Stimulated activated CD8-positive, alpha-beta memory T cell treated with anti-CD3 and anti-CD28 coated beads, Interleukin-7, amount 100 ng/mL, for 24 hours (primary cell): ENCODE data around the gene LINGO4.

Experiments
- DNase-seq: peaks from one replicate; pipeline ENCODE4 v3.0.0-alpha.2; 2020; ENCODE audit warnings: low read depth

LINGO4 gene

DNA sequence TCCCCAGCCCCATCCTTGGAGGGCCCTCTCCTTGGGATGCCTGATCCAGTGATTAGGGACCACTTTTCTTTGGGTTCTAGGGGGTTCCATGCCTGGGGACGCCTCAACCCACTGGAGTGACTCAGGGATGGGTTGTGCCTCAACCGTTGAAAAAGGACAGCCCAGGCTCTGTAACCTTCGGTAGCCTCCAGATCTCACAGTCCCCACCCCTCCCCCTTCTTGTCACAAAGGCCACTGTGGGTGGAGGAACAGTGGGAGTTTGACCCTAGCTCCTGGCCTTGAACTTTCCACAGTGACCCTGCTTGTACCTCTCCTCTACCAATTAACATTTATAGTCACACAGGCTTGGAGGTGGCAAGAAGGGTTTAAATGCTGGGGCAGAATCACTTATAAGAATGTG, 29.0 kb upstream of the LINGO4 start:
- no peak for DNase-seq

DNA sequence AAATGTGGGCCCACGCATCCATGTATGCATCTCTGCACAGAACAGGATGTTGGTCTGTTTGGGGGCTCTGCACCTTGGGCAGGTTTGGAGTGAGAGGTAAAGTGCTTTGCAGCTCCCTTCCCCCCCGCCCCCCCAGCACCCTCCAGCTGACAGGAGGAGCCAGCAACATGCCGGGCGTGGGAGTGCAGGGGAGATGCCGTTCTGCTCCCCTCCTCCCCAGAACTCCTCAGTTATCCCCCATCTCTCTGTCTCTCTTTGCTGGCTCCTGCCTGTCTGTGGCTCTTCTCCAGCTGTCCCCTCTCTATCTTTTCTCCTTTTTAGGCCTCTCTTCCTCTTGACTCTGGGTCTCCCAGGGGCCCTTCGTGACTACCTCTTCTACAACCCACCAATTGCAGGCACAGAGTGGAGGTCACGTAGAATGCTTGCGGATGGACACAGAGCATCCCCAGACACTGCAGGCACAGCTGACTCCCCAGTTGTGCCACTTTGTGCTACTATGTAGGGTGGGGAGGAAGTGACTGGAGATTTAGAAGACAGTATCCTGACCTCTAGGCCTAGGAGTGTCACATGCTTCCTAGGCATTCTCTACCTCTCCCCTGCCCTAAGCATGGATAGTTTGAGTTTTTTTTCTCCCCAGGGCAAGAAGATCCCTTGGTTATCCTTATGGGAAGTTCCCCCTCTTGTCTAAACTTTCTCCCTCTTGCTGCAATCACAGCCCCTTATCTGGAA, 28.1 kb upstream of the LINGO4 start:
- no peak for DNase-seq

DNA sequence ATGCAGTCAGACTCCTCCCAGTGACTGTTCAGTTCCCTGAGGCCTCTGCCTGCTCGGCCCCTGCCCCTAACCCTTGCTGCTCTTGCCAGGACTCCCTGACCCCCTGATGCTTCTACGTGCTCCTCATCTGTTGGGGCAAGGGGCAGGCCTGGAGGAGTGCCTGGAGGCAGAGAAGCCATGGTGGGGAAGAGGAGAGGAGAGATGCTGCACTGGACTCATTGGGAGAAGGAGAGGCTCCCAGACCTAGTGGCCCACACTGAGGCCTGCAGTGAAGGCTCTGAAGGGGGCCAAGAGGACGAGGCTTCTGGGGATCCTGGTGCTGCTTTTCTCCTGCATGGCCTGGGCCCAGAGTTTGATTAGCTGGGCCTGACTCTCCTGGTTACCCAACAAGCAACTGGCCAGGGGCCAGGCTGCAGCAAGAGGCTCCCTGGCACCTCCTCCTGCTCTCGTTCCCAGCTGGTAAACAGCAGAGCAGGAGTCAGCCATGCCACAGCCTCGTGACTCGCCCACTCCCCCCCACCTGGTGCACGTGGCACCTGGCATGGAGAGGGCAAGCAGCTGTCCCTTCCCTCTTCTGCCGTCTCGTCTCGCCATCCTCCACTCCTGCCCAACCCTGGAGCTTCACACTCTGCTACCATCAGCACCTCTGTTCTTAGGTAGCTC, 27.2 kb upstream of the LINGO4 start:
- DNase-seq = no peak

DNA sequence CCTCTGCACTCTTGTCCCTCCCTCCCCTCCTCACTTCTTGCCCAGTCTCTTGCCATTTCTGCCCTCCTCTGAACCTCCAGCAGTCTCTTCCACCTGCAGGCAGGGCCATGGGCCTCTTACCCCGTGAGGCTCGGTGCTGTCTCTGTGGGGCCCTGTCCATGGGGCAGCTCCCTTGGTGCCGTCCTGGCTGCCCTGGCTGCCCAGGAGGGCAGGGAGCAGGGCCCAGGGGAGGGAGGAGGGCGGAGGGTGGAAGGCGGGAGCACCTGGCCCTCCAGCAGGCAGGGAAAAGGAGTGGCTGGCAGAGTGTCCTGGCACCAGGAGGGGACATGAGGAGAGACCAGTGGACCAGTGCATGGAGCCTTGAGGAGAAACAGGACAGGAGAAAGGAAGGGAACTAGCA, 26.4 kb upstream of the LINGO4 start, which contains the start of gene RORC:
RORC (minus strand) TSS at position 198 of the 400 bp plus-strand sequence; CDS start at position 160, 38 bp downstream.
- no peak for DNase-seq

DNA sequence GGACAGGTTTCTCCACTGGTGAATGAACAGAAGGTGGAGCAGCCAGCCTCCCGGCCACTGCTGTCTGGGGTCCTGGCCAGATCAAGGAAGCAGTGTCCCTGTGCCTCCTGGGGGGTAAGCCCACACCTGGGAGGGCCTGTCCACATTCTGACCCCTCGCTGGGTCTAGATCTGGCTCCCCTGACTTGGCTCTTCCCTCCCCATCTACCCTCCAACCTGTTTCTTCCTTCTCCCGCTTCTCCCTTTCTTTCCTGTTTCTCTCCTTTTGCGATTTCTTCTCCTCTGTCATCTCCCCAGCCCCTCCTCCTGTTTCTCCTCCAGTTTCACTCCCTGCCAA, 26.0 kb upstream of the LINGO4 start:
- no peak for DNase-seq

DNA sequence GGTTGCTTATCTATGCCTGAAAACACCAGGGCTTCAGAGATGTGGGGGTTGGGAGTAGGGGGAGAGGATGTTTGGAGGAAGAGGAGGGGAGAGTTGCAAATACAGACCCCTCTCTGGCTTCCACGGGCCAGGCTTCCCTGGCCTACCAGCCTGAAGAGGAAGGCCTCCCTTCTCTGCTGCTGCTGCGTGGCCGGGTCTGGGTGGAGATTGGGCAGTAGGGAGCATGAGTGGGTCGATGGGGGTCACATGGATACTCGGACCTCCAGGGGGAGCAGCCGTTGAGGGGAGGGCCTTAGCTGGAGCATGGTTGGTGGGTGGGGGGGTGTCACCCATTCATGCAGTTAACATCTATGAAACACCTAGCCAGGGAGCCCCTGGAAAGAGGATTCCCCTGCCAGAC, 24.8 kb upstream of the LINGO4 start:
- no peak for DNase-seq

DNA sequence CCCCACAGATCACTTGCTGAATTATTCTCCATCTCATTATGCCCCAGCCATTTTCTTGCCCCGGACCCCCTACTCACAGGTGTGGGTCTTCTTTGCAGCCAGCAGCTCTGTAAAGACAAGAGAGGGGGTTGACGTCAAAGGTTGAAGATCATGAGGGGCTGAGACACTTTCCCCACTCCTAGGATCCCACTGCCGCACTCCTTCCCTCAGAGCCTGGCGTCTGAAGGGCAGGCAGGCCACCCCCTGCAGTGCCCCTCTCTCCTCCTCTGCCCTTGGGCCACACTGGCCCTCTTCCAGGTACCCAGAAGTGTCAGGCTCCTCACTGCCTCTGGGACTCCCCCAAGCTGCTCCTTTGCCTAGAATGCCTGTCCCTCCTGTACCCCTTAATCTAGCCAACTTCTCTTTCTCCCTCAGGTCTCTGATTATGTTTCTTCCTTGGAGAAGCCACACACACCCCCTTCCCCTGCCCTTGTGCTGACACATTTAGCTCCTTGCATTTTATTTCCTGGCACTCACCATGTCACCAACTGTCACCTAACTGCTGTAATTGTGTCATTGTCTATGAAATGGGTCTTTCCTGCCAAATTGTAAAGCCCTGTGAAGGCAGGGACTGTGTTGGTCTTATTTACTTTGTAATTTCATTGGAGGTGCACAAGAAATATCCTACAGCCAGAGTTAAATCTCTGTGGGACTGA, 24.3 kb upstream of the LINGO4 start:
- no peak for DNase-seq

DNA sequence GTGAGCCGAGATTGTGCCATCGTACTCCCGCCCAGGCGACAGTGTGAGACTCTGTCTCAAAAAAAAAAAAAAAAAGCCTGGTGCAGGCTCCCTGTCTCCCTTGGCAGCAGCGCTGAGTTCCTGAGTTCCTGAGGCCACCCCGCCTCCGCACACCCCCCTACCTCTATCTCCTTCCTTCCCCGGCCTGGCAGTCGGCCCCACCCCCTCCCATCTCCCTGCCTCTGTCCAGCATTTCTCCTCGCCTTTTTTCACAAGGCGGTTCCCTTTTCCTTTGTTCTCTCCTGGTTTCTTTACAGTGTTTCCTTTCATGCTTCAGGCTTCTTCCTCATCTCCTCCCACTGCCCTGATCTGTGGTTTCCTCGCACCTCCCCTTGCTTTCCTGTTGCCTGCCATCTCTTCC, 23.7 kb upstream of the LINGO4 start:
- DNase-seq = no peak

DNA sequence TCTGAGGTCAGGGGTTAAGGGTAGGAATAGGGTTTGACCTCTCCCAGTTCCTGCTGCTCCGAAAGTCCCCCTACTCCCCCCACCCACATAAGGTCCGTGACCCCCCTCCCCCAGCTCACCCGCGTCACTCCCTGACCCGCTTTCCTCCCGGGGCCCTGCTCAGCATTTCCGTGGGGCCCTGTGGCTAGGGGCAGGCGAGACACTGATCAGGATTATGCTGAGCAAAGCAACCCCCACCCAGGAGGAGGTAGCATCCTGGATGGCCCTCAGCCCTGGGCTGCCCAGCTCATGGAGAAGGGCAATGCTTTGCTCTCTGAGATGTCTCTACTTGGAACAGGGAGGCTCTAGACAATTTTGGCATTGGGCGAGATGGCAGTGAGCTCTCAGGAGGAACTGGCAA, 22.6 kb upstream of the LINGO4 start:
- DNase-seq = no peak

DNA sequence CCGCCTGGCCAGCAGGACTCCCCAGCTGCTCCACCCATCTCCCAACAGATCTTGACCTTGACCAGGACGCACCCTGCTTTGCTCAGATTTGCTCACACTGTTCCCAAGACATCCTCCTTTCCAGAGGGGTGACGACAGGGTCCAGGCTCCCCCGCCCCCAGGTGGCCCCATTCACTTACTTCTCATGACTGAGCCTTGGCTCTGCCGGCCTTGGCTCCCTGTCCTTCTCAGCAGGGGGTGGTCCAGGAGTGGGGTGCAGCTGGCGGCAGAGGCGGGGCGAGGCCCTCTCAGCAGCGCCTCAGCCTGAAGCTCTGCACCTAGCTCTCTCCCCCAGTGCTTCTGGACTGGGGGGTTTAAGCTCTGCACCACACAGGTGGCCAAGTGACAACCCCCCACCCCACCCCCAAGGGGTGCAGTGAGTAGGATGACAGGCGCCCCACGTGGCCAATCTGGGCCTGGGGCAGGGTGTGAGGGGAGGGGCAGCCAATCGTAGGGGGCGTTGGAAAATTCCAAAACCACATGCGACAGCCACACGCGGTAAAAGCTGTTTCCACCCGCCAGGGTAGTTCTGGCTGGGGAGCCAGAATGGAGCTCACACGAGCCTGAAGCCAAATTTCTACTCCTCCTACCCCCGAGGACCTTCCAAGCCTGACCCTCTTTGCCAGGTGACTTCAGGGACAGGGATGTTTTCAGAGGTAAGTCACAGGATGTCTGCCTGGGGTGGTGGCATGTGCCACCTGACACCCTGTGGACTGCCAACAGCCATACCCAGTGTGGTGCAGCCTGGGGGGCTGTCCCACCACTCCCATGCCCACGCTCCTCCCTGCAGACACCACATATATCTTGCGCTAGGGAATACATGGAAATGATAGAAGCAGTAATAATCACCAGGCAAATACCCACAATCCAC, 20.8 kb upstream of the LINGO4 start:
- no peak for DNase-seq

DNA sequence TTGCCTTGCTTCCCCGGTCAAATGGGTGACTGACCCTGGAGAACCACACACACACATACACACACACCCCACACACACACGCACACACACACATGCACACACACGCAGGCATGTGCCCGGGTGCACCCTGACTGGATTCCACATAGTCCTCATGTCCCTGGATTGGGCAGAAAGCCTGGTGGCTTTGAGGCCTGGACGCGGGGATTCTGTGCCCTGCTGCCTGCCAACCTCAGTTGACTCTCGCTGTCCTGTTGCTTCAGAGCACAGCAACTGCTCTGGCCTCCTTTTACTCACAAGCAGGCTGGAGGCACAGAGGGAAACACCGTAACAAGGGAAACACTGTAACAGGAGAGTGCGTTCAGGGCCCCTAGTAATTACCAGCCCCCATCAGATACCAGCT, 20.0 kb upstream of the LINGO4 start:
- DNase-seq = no peak

DNA sequence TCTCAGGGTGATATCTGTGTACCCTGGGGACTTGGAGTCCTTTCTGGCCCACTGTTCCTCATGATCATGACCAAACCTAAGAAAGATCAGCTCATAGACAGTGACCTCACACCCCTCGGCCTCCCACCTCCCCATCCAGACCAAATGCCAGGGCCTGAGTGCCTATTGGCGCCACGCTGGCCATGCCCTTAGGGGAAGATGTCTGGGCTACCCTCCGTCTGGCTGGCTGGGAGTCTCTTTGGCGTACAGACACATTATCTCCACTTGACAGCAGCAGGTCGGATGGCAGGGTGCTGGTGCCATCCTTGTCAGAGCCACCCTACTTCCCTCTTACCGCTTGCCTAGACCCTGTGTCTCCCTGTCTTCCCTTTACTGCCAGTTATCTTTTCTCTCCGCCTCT, 18.0 kb upstream of the LINGO4 start:
- no peak for DNase-seq

DNA sequence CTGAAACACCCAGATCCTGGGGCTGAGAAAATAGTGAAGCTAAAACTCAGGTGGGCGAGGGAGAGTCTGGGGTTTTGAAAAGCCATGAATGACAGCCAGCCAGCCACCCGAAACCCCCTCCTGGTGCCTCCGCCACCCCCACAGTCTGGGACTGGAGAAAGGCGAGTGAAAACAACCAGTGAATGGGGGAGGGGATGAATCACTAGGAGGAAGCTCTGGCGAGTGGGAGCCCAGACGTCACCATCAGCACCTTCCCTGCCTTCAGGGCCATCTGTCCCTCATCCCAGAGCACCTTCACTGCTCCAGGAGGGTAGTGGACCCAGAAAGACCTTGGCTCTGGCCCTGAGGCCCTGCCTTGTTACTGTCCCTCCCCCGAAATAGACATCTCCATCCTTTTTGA, 17.2 kb upstream of the LINGO4 start:
- DNase-seq = no peak

DNA sequence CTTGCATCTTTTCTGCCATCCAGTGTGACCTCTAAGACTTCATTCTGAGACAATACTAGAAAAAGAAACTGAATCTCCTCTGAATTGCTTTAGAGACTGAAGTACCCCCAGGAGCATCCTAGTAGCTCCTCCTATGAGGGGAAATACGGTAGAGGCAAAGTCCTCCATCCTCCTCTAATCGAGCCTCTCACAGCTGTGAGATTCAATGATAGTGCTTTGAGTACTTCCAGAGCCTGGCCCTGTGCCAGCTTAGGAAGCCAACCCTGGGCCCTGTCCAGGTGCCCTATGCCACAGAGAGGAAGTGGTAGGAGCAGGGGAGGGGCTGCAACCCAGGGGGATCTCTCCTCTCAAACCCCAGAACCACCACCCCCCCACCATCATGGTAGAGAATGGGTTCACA, 15.7 kb upstream of the LINGO4 start:
- no peak for DNase-seq

DNA sequence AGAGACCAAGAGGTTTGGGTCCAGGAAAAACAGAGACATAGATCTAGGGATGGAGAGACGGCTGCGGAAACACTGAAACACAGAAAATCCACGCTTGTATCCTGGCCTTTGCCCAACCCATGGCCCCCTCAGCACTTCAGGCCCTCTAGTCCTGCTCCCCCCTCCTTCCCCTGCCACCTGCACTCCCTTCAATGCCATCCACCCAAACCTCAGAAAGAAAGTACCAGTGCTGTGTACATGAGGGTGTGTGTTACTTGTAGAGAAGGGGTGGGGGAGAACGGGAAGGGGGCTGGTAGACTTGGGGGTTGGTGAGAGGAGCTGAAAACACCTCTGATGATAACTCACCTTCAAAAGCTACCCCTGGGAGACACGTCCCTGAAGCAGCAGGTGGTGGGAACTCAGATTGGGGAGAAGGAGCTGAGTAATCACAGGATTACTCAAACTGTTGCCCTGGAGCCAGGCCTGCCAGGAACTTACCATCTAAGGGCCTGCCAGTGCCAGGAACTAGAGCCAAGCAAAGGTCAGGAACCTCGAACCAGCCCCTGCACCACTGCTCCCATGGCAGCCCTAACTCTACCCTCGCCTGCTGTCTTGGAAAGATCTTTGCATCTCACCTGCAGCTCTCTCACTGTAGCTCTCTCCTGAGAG, 14.9 kb upstream of the LINGO4 start:
- DNase-seq = no peak

DNA sequence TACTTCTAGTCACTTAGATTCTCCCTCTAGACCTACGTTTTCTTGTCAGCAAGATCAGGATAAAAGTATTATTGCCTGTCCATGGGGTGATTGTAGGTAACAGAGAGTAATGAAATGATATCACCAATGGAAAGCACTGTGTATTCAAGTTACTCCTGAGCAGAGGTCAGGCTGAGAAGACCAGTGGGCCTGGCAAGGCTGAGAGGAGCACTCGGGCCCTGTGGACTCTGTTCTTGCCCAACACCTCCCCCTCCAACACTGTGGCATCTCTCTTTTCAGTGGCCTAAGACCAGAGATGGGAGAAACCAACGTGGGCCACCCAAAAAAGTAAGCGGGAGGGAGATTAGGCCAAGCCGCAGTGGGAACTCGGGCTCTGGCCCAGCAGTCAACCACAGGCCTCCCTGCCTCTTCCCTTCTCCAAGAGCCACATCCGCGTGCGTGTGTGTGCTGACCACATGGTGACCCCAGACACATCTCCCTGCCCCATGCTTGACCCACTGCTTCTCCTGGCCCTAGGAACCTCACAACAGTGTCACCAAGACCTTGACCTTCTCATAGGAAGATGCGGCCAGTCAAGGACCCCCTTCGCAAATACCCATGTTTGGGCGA, 14.1 kb upstream of the LINGO4 start:
- no peak for DNase-seq

DNA sequence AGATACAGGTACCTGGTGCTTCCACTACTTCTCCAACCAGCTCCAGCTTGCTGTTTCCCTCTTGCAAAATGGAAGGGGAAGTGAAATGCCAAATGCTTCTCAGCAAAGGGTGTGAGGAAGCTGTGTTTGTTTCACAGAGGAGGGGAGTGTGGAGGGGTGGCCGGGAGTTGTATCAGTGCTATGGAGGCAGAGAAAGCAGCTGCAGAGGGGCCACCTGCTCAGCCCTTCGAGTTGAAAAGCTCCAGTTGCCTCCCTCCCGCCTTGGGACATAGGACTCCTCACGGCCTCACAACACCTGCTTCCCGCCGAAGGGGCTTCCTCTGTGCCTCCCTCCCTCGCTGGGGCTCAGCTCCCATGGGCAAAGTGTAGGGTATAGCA, 12.1 kb upstream of the LINGO4 start:
- DNase-seq = no peak

DNA sequence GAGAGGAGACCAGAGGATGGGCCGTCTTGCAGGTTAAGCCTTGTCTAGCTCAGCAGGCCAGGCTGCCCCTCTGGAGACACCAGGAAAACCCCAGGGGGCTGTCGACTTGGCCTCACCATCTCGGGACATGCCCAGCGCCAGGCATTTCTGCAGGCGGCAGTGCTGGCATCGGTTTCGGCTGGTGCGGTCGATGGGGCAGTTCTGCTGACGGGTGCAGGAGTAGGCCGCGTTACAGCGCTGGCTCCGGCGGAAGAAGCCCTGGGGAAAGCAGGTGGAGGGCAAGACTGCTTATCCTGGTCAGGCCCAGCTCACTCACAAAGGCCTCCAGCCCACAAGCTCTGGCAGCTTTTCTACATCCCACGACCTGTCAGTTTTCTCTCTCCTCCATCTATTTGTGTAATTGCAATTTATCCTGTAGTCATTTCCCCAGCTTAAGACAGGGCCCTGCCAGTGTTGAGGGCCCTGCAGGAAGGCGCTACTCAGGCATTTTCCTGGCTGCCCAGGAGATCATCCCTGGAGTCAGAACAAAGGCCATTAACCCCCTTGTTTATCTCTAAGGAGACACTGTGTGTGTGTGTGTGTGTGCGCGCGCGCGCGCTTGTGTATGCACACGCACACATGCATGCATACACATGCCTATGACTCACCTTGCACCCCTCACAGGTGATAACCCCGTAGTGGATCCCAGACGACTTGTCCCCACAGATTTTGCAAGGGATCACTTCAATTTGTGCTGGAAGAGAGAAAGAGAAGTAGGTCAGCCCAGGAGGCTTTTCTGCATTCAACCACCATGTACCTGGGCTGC, 11.5 kb upstream of the LINGO4 start:
- no peak for DNase-seq

DNA sequence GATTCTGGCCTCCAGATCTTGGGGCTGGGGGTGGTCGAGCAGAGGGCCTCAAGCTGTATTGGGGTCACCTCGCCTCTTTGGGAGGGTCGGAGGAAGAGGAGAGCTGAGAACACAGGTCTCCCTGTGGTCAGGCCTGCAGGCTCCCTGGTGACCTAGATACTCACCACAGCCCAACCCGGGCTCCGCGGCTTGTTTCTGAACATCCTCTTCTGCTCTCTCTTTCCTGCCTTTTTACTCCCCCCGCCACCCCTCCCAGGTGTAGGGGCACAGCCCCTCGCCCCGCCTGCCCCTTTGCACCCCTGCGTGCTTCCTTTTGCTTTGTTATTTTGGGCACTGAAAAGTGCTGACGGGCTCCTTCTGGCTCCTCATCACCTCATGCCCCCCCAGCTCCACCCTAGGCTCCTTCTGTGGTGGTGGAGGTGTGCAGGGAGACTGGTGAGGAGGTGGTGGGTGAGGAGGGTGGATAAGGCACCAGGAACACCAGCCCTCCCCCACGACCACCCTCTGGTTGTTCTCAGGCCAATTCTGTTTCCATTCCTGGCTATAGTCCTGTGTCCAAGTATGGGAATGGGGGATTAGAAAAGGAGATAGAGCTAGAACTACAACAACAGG, 10.6 kb upstream of the LINGO4 start:
- no peak for DNase-seq

DNA sequence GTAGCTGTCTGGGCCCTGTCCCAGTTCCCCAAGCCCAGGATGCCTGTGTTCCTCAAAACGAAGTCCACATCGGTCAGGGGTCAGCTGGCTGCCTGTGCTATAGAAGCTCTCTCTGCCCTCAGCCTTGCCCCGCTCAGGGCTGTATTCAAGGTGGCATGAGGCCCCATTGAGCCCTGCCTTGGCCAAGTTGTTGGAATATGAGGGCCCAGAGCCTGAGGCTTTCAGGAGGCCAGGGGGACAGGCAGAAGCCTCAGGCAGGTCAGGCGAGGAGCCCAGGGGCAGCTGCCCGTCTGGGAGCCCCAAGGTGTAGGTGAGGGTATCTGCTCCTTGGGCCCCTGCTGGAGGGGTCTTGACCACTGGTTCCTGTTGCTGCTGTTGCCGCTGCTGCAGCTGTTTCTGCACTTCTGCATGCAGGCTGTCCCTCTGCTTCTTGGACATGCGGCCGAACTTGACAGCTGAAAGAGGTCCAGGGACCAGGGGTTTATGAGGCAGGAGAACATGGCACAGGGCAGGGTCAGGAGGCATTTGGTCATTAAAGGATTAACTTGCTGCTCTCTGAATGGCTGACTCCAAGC, 9.8 kb upstream of the LINGO4 start:
- no peak for DNase-seq
